Astrocyte of the spinal cord (primary cell): Measurements from ENCODE around the gene KDM1A.

Experiments
- DNase-seq: peaks from one replicate; pipeline ENCODE4 v3.0.0; 2011; ENCODE audit warnings: low read depth, low spot score
- H3K4me3 ChIP-seq: 2 replicates; pipeline ENCODE4 v1.5.1; 2011; ENCODE audit warnings: low read depth, mild to moderate bottlenecking, low read length, moderate library complexity
- CTCF ChIP-seq: IDR thresholded peaks from 2 replicates; pipeline ENCODE4 v1.5.1; 2012; ENCODE audit warnings: low read depth, mild to moderate bottlenecking, low read length, inconsistent platforms
- in situ Hi-C: cut with HindIII; loops from 2 replicates; pipeline ENCODE4 v1.10.0; 2017; ENCODE audit warnings: low sequenced_read_pairs

KDM1A gene

GRCh38 chr1:23102289-23102688, 83.0 kb downstream of the KDM1A start:
- TF ChIP-seq CTCF: no peak
- in situ Hi-C loops: no loop called here
- no peak overlapping the region for H3K4me3 ChIP-seq

GRCh38 chr1:23103001-23103889, 84.0 kb downstream of the KDM1A start:
- DNase-seq: no peak
- H3K4me3 ChIP-seq: no peak overlapping the region
- in situ Hi-C loops: no loop called here

More at GRCh38 chr1:23102289-23102688, 83.0 kb downstream of the KDM1A start:
- no peak for DNase-seq

GRCh38 chr1:23108918-23109533, 89.8 kb downstream of the KDM1A start:
- DNase-seq: no peak
- in situ Hi-C loops: no loop called here
- no peak overlapping the region for H3K4me3 ChIP-seq
- no peak for TF ChIP-seq CTCF

More at GRCh38 chr1:23103001-23103889, 84.0 kb downstream of the KDM1A start:
- TF ChIP-seq CTCF: no peak

GRCh38 chr1:23110391-23110790, 91.1 kb downstream of the KDM1A start:
- no peak for TF ChIP-seq CTCF
- no peak for DNase-seq
- H3K4me3 ChIP-seq: no peak overlapping the region
- in situ Hi-C loops: no loop called here

GRCh38 chr1:23111600-23112535, 92.6 kb downstream of the KDM1A start:
- in situ Hi-C loops: no loop called here
- no peak overlapping the region for H3K4me3 ChIP-seq
- no peak for DNase-seq
- no peak for TF ChIP-seq CTCF

- no peak for TF ChIP-seq CTCF
- H3K4me3 ChIP-seq: no peak overlapping the region
- no peak for DNase-seq
- in situ Hi-C loops: no loop called here
These were observed 95.3 kb downstream of the KDM1A start for GRCh38 chr1:23114424-23115079.
